IMR-90 (cell line): ENCODE results near the gene TRIML1. TPM values are rescaled to one million over a fixed set of nuclear protein-coding genes. Genes with fewer than 3 reads are reported as not detected.
A peak's percentile ranks its signal among the peaks of the same experiment; 100 is the strongest.

Experiments used
- ATAC-seq: fragments of 200-7000 bp; cut with Tn5 transposase; 2 replicates; pipeline ENCODE4 v1.9.1; 2020; ENCODE audit warnings: low read depth, mild to moderate bottlenecking, moderate library complexity
- BruUV-seq: library from RNA; stranded (reverse); fragments of 400-500 nt; replicated peaks from 2 replicates; lab custom pipeline; 2021; lab: Mats Ljungman, UMichigan
- CTCF ChIA-PET: fragments of 300-600 bp; formaldehyde crosslinking; extraction: SDS; loops from one replicate; lab custom pipeline; 2021; ENCODE audit warnings: antibody characterized with exemption; lab: Yijun Ruan, JAX
- POLR2A ChIA-PET: fragments of 300-600 bp; sonication (Branson Sonifier 250); formaldehyde crosslinking; loops from one replicate; lab custom pipeline; 2022; ENCODE audit warnings: antibody characterized with exemption; ENCODE audit not compliant: unreplicated experiment; lab: Charles Lee
- DNase-seq: peaks from one replicate; pipeline ENCODE4 v3.0.0; 2013
- H2AFZ ChIP-seq: replicated peaks from 2 replicates; pipeline ENCODE3; 2013; ENCODE audit warnings: low read length, mild to moderate bottlenecking; ENCODE audit not compliant: poor library complexity
- H2AK5ac ChIP-seq: 2 replicates; pipeline ENCODE4 v1.6.1; 2013; ENCODE audit warnings: low read depth, low read length, inconsistent platforms
- H2AK9ac ChIP-seq: replicated peaks from 2 replicates; pipeline ENCODE3; 2013; ENCODE audit warnings: mild to moderate bottlenecking, low read depth, low read length, moderate library complexity; ENCODE audit not compliant: poor library complexity
- H2BK120ac ChIP-seq: 2 replicates; pipeline ENCODE4 v1.6.1; 2013; ENCODE audit warnings: low read depth, low read length, inconsistent platforms
- H2BK15ac ChIP-seq: 3 replicates; pipeline ENCODE4 v1.6.1; 2013; ENCODE audit warnings: low read depth, low read length, inconsistent platforms
- H2BK20ac ChIP-seq: 2 replicates; pipeline ENCODE4 v1.6.1; 2013; ENCODE audit warnings: low read depth, mild to moderate bottlenecking, inconsistent platforms, low read length, moderate library complexity
- H2BK5ac ChIP-seq: 2 replicates; pipeline ENCODE4 v1.6.1; 2013; ENCODE audit warnings: mild to moderate bottlenecking, low read depth, low read length, inconsistent platforms; ENCODE audit not compliant: poor library complexity, severe bottlenecking
- H3K14ac ChIP-seq: replicated peaks from 2 replicates; pipeline ENCODE4 v1.6.1; 2013; ENCODE audit warnings: low read depth, low read length, inconsistent platforms
- H3K18ac ChIP-seq: 2 replicates; pipeline ENCODE4 v1.6.1; 2013; ENCODE audit warnings: low read depth, low read length, control low read depth
- H3K23ac ChIP-seq: 2 replicates; pipeline ENCODE4 v1.6.1; 2013; ENCODE audit warnings: low read depth, low read length, inconsistent platforms
- H3K27ac ChIP-seq: 2 replicates; pipeline ENCODE4 v1.5.1; 2013; ENCODE audit warnings: mild to moderate bottlenecking, control low read depth, low read length; ENCODE audit not compliant: insufficient read depth
- H3K27me3 ChIP-seq: 2 replicates; pipeline ENCODE4 v1.6.1; 2013; ENCODE audit warnings: low read length; ENCODE audit not compliant: control insufficient read depth, insufficient read depth
- H3K36me3 ChIP-seq: 2 replicates; pipeline ENCODE4 v1.6.1; 2013; ENCODE audit warnings: low read length, mixed read lengths; ENCODE audit not compliant: control insufficient read depth, insufficient read depth
- H3K4ac ChIP-seq: 2 replicates; pipeline ENCODE4 v1.6.1; 2013; ENCODE audit warnings: low read depth, low read length, inconsistent platforms
- H3K4me1 ChIP-seq: 2 replicates; pipeline ENCODE4 v1.6.1; 2013; ENCODE audit warnings: low read length, mixed read lengths; ENCODE audit not compliant: control insufficient read depth, insufficient read depth
- H3K4me2 ChIP-seq: 2 replicates; pipeline ENCODE4 v1.6.1; 2013; ENCODE audit warnings: low read depth, mild to moderate bottlenecking, control low read depth, low read length, moderate library complexity
- H3K4me3 ChIP-seq: 2 replicates; pipeline ENCODE4 v1.5.1; 2013; ENCODE audit warnings: low read depth, mild to moderate bottlenecking, control low read depth, low read length, moderate library complexity; ENCODE audit not compliant: insufficient read depth
- H3K56ac ChIP-seq: 2 replicates; pipeline ENCODE4 v1.6.1; 2013; ENCODE audit warnings: low read length, inconsistent platforms; ENCODE audit not compliant: insufficient read depth; ENCODE audit errors: extremely low read depth
- H3K79me1 ChIP-seq, 2 experiments: 2 replicates each; pipeline ENCODE4 v1.6.1; 2013; ENCODE audit warnings: low read length in 2 of 2, inconsistent platforms in 1 of 2, low read depth in 1 of 2
- H3K9ac ChIP-seq: 2 replicates; pipeline ENCODE4 v1.6.1; 2013; ENCODE audit warnings: low read depth, low read length, control low read depth
- H3K9me1 ChIP-seq: 2 replicates; pipeline ENCODE4 v1.6.1; 2013; ENCODE audit warnings: low read length, inconsistent platforms; ENCODE audit not compliant: insufficient read depth
- H3K9me3 ChIP-seq: 2 replicates; pipeline ENCODE4 v1.6.1; 2013; ENCODE audit warnings: low read length; ENCODE audit not compliant: control insufficient read depth, insufficient read depth
- H4K20me1 ChIP-seq: 2 replicates; pipeline ENCODE4 v1.6.1; 2013; ENCODE audit warnings: low read length, inconsistent platforms; ENCODE audit not compliant: insufficient read depth
- H4K5ac ChIP-seq: 2 replicates; pipeline ENCODE4 v1.6.1; 2013; ENCODE audit warnings: mild to moderate bottlenecking, low read depth, low read length, control low read depth
- H4K8ac ChIP-seq, 2 experiments: 2 replicates each; pipeline ENCODE4 v1.6.1; 2013; ENCODE audit warnings: low read depth in 2 of 2, low read length in 2 of 2, control low read depth in 1 of 2, inconsistent platforms in 1 of 2
- H4K91ac ChIP-seq: 2 replicates; pipeline ENCODE4 v1.6.1; 2013; ENCODE audit warnings: low read depth, low read length, inconsistent platforms; ENCODE audit not compliant: insufficient read depth
- CHD1 ChIP-seq: IDR thresholded peaks from 2 replicates; pipeline ENCODE4 v1.6.1; 2012; ENCODE audit warnings: low read depth, low read length, improper control_type of control experiment
- NFE2L2 ChIP-seq: fragments of 150-350 bp; IDR thresholded peaks from 2 replicates; pipeline ENCODE4 v1.6.1; 2016; ENCODE audit warnings: low read depth, mild to moderate bottlenecking, low read length
- RCOR1 ChIP-seq: IDR thresholded peaks from 2 replicates; pipeline ENCODE4 v1.6.1; 2012; ENCODE audit warnings: mild to moderate bottlenecking, low read length, improper control_type of control experiment; ENCODE audit not compliant: insufficient replicate concordance
- SMC3 ChIP-seq: fragments of 150-350 bp; IDR thresholded peaks from 2 replicates; pipeline ENCODE4 v1.6.1; 2016; ENCODE audit warnings: low read depth, mild to moderate bottlenecking, antibody characterized with exemption, low read length, moderate library complexity
- WGBS, 2 experiments: methylation state at CpG; one replicate each; pipeline versions ENCODE4 v1.1.5 to v1.1.7; 2013; ENCODE audit warnings: missing lambda C conversion rate in 2 of 2; ENCODE audit not compliant: insufficient read length in 1 of 2; ENCODE audit errors: extremely low coverage in 2 of 2; 5-methylcytosine and 5-hydroxymethylcytosine counted together
- dilution Hi-C: fragments of 300-500 bp; cut with HindIII; formaldehyde crosslinking; loops from one replicate; pipeline ENCODE4 v1.14.3; 2018; ENCODE audit warnings: low sequenced_read_pairs; ENCODE audit not compliant: unreplicated experiment
- in situ Hi-C: fragments of 300-500 bp; cut with MboI; formaldehyde crosslinking; loops from 3 replicates; pipeline ENCODE4 v1.14.3; 2019; ENCODE audit warnings: low sequenced_read_pairs, inconsistent platforms, mixed read lengths
- intact Hi-C: fragments of 100-400 bp; cut with micrococcal nuclease; formaldehyde crosslinking; loops from 2 replicates; pipeline ENCODE4 v1.10.0; 2022
- polyA plus RNA-seq, 3 experiments: library from polyadenylated mRNA; depleted of rRNA; stranded (reverse); fragments of >200 nt; gene quantifications; 2 replicates each; pipeline ENCODE4 v1.2.3, GENCODE V29; 2012; ENCODE audit warnings: low replicate concordance in 1 of 3
- total RNA-seq: library from RNA; depleted of rRNA; stranded (reverse); fragments of >200 nt; gene quantifications from 2 replicates; pipeline ENCODE4 v1.2.3, GENCODE V29; 2012
- TF ChIP-seq, protein P1 (sequence below): conservative IDR thresholded peaks from 2 replicates; pipeline ENCODE4 v1.5.1; 2012; ENCODE audit warnings: mild to moderate bottlenecking, low read depth, low read length, improper control_type of control experiment

TRIML1 gene
- total and polyA plus RNA-seq, 2 of the 4 experiments (the other 2 are of a cell fraction) = not detected

GRCh38 chr4:188110741-188111471, 28.3 kb upstream of the TRIML1 start:
- Histone ChIP-seq H2BK120ac (no peak overlapping the region), H3K36me3 (no peaks in the 10 kb centered on the region), H3K4me2 (no peak overlapping the region), H3K9ac (no peak overlapping the region), H4K91ac (no peak overlapping the region), H4K20me1 (no peaks in the 10 kb centered on the region), H2AK9ac (no peak overlapping the region), H2BK5ac (no peak overlapping the region), H3K4me1 (peaks cover 6% of the 10 kb centered on the region; the same call in 1 of the 2 replicates), H3K79me1 (no peaks in the 10 kb centered on the region), H2BK15ac (no peak overlapping the region), H2AK5ac (no peak overlapping the region), H3K56ac (no peak overlapping the region), H3K4me3 (no peak overlapping the region), H3K18ac (no peak overlapping the region), H3K27me3 (no peaks in the 10 kb centered on the region), H4K8ac (no peak overlapping the region), H3K9me3 (no peaks in the 10 kb centered on the region), H3K27ac (no peak overlapping the region), H3K4ac (no peak overlapping the region), H4K5ac (no peak overlapping the region), H2AFZ (no peak overlapping the region), H2BK20ac (peak overlapping the region; percentile 21; the same call in 1 of the 2 replicates), H3K23ac (no peak overlapping the region), H3K14ac (no peak overlapping the region), H3K9me1 (peaks cover 5% of the 10 kb centered on the region; the same call in 1 of the 2 replicates)
- DNase-seq = peak; percentile 25
- in situ Hi-C loops (no loop called here), dilution Hi-C loops (no loop called here), intact Hi-C loops (no loop called here)
- no peak for TF ChIP-seq SMC3
- TF ChIP-seq RCOR1 = no peak
- TF ChIP-seq, protein P1, sequence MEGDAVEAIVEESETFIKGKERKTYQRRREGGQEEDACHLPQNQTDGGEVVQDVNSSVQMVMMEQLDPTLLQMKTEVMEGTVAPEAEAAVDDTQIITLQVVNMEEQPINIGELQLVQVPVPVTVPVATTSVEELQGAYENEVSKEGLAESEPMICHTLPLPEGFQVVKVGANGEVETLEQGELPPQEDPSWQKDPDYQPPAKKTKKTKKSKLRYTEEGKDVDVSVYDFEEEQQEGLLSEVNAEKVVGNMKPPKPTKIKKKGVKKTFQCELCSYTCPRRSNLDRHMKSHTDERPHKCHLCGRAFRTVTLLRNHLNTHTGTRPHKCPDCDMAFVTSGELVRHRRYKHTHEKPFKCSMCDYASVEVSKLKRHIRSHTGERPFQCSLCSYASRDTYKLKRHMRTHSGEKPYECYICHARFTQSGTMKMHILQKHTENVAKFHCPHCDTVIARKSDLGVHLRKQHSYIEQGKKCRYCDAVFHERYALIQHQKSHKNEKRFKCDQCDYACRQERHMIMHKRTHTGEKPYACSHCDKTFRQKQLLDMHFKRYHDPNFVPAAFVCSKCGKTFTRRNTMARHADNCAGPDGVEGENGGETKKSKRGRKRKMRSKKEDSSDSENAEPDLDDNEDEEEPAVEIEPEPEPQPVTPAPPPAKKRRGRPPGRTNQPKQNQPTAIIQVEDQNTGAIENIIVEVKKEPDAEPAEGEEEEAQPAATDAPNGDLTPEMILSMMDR = no peak
- TF ChIP-seq NFE2L2 = no peak
- no peak for TF ChIP-seq CHD1
- 10% methylated on average over 2 of the region's 7 CpGs; no CpG with 5 or more reads in 1 of the 2 experiments for WGBS, 2 experiments
- ChIA-PET CTCF (interaction anchor here (0.8 kb wide), 1 partner anchor 49 kb away, joined by 3 read pairs; no protein-coding TSS in a partner anchor), POLR2A (no interaction called here)
- BruUV-seq = no TSS peak
- no peak for ATAC-seq
